Measurements from ENCODE around the gene ELL. TPM values are rescaled to one million over a fixed set of nuclear protein-coding genes. Genes with fewer than 3 reads are reported as not detected.

Gene ELL
- total RNA-seq, 1 experiment from 2014 or later = 14.6 TPM

DNA sequence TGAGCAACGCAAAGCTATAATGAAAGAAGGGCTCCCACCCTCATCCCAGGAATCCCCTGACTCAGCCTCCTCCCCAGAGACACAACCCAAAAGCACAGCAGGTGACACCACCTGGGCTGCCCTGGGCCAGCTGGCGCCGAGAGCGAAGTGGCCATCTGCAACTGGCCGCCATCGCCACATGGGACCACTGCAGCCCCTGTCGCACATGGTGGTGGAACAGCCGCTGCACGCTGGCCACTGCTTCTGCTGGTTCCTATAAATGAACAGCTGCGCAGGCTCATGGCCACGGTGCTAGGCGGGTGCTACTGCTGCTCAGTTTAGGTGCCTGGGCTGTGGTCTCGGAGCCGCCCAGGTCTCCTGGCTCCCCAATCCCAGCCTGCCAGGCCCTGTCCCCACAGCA, 72.3 kb downstream of the ELL start:
- no peak for DNase-seq (ENCODE audit: low read depth)

DNA sequence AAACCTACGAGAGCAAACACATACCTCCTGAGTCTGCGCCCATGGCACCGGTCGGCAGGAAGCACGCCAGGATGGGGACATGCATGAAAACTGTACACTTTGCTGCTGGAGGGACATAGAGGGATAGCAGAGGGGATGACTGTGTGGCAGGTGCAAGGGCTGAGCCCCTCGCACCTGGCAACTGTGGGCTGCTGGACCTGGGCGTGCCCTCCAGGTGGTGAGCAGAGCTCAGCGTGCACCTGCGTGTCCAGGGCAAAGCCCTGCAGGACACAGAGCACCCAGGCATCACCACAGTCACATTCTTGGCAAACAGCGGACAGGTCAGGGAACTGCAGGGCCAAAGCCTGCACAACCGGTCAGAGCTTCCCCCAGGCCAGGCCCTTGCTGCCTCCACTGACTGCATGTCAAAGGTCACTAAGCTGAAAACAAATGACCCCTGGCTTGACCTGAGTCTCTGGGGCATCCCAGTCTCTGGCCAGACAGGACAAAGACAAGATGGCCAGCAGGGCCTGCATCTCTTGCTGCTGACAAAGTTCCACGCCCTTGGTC, 75.0 kb downstream of the ELL start:
- DNase-seq (ENCODE audit: low read depth) = no peak

DNA sequence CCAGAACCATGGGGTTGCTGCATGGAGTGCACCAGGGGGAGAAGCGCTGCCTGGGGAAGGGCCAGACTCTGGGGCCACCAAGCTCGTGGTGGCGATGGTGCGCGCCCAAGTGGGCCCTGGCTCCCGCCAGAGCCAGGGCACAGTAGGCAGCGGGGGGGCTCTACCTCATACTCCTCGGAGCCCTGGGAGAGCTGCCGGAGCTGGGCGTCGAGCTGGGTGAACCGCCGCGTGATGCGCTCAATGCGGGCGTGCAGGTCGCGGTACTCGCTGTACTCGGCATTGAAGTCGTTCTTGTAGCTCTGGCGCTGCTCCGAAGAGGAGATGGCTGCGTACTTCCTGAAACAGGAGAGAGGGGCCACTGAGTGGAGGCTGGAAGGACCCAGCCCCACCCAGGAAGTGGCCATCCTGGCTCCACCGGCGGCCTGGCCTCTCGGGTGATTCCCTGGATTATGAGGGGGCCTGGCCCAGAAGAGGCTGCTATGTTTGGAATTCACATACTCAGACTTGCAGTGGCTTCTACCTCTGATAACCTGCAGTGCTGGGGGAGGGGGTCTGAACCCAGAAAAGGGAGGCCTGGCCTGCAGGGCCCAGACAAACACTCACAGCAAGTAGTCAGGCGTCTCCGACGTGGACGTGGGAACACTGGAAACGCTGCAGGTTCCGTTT, 75.6 kb downstream of the ELL start:
- DNase-seq (ENCODE audit: low read depth) = no peak

DNA sequence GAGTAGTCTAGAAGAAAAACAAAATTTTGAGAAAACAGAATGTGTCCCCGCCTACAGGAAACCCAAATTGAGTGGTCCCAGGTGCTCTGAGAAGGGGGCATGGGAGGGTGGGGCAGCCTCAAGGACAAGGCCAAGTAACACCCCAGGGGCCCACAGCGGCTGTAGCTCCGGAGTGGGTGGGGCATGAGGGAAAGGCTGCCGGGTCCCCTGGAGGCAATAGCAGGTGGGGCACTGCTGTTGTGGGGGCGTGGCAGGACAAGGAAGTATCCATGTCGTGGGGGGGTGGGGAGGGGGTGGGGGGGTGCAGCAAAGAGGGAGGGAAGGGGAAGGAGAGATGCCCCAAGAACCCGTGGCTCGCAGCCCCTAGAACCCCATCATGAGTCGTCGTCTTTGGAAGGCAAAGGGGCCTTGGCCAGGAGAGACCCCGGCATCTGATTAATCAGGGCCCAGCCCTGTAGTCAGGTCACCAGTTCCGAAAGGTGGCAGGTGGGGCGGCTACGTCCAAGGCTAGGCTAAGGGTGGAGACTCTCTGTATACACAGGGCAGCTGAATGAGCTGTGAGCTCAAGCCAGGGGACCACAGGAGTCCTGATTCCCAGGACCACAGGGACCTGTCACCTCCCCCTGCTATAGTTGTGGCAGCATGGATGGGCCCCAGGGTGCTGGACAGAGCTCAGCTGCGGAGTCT, 76.5 kb downstream of the ELL start:
- no peak for DNase-seq (ENCODE audit: low read depth)

DNA sequence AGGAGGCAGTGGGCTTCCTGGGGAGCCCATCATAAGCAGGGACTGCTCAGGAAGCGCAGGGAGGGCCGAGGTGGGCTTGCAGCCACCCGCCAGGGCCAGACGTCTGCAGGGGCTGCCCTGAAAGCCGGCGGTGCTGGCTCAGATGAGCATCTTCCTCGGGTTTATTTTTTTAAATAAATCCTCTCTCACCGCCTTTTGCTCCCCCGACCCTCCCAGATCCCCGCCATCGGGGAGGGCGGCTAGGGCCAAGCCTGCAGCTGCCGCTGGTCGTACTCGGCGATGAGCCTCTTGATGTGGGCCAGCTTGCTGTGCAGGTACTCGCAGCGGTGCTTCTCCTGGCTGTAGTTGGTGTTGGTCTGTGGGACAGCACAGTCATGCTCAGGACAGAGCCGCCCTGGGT, 77.4 kb downstream of the ELL start:
- no peak for DNase-seq (ENCODE audit: low read depth)

DNA sequence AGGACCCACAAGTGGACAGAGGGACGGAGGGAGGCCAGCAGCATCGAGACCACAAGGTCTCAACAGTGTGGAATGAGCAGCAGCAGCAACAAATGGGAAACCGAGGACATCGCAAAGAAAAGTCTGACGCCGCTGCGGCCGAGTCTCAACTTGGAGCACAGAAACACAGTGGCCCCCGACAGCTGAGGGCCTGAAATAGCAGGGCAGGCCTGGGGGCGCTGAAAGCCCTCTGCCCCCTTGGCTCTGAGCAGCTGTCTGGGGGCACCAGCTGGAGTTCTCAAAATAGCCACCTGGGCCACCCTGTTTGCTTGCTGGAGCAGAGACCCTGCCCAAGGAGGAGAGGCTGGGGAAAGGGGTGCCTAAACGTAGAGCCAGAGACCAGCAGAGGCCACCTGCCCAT, 78.0 kb downstream of the ELL start:
- no peak for DNase-seq (ENCODE audit: low read depth)

DNA sequence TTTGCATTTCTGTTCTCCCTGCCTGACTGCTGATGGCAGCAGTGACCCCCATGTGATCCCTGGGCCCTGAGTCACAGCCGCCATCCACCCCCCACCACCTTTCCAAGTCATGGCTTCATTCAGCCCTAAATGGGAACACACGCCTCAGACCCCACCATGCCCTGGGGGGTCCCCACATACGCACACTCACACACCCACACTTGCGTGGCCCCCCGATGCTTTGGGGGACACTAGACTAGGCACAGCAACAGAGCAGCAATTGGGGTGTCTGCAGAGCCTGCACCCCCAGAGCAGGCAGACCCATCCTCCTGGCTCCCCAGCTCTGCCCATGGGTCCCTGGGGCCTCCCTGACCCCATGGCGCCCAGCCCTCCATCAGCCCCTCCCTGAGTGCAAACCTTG, 78.5 kb downstream of the ELL start:
- DNase-seq (ENCODE audit: low read depth) = no peak

DNA sequence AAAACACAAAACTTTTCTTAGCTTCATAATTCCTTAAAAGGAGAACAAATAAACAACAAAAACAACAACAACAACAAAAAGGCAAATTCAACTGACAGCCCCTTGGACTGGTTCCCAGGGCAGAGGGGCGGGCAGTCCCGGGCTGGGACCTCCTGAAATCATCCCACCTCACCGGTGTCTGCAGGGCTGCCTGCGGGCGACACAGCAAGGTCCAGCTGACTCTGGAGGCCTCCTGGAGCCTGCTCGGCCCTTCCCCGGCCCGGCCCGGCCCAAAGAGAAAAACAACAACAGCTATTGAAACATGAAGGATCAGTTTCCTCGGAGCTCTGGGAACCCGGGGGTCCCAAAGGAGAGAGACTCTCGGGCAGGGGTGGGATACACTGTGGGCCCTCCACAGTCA, 78.9 kb downstream of the ELL start:
- no peak for DNase-seq (ENCODE audit: low read depth)

DNA sequence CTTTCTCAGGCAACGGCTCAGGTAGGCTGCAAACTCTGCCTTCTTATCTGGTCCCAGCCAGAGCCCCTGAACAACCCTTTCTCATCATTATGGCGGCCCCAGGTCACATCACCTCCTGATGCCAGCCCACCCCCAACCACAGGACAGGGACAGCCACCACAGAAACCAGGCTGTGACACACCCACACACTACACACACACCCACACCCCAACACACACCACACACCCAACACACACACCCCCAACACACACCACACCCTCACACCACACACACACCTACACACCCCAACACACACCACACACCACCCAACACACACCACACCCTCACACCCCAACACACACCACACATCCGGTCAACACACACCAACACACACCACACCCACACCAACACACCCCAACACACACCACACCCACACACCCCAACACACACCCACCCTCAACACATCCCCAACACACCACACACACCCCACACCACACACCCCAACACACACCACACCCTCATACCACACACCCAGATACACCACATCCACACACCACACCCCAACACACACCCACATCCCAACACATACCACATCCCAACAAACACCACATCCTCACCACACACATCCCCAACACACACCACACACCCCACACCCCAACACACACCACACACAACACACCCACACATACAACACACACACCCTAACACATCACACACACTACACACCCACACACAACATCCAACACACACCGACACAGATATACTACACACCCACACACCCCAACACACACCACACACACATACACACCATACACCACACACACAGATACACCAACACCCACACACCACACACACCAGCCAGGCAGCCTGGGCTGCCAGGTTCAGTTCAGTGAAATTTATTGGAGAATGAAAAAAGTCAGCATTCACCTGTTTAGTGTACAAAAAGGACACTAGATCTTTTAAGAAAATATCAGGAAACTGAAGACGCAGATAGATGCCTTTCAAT, 79.8 kb downstream of the ELL start:
- no peak for DNase-seq (ENCODE audit: low read depth)

DNA sequence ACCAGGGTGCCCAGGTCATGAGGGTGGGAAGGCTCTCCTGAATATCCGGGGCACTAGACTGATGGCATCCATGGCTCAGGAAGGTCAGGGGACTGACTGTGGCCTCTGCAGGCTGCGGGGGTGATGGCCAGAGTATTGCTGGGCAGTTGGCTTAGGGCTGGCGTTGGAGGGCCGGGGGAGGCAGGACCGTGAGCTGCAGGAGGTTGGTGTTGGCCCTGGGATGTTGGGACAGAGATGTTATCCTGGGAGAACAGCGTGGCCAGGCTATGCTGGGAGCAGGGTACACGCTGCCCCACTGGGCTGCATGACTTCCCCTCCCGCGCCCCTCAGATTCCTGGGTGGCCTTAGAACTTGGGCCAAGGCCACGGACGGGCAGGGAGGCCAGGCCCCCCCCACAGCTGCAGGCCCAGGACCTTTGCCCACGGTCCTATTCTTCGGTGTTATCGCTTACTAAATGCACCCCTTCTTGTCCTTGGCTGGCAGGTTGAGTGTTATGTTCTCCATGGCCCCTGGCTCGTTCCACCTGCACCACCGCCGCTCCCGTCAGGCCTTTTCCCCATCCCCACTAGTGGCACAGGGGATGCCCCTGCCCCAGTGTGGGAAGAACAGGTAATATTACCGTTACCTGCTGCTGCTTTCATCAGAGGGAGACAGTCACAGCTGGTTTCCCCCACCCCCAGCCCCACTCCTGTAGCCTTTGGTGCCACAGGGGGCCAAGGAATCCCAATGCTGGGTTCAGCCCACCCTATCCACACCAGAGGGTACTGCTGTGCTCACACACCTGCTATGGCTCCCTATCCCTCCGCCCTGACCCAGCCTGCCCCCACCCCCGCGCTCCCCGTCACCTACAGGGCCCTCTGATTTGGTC, 80.7 kb downstream of the ELL start:
- DNase-seq (ENCODE audit: low read depth) = no peak

DNA sequence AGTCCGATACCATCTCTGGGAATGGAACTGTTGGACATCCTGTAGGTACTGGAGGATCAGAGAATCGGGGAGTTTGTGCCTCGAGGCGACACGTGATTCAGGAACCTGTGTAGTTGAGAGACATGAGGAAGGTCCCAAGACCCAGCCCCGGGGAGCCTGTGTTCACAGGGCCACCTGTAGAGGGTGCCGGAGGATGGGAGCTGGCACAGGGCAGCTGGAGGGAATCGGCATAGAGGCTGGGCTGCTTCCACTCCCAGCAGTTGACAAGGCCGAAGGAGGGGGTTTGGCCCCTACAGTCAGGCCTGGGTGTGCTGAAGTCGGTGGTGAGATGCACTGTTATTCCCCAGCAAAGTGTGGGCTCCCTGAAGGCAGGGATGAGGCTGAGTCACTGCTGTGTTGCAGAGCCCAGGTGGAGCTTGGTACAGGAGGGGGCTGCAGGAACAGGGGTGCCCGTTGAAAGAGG, 81.4 kb downstream of the ELL start:
- peak; percentile 33 for DNase-seq (ENCODE audit: low read depth)

DNA sequence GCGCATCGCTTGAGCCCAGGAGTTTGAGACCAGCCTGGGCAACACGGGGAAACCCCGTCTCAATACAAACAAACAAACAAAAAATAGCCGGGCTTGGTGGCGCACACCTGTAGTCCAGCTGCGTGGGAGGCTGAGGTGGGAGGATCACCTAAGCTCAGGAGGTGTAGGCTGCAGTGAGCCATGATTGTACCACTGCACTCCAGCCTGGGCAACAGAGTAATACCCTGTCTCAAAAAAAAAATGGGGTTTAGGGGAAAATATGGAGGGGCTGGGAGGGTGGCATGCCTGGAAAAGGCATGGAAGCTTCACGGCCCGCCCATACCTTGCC, 82.0 kb downstream of the ELL start:
- no peak for DNase-seq (ENCODE audit: low read depth)

DNA sequence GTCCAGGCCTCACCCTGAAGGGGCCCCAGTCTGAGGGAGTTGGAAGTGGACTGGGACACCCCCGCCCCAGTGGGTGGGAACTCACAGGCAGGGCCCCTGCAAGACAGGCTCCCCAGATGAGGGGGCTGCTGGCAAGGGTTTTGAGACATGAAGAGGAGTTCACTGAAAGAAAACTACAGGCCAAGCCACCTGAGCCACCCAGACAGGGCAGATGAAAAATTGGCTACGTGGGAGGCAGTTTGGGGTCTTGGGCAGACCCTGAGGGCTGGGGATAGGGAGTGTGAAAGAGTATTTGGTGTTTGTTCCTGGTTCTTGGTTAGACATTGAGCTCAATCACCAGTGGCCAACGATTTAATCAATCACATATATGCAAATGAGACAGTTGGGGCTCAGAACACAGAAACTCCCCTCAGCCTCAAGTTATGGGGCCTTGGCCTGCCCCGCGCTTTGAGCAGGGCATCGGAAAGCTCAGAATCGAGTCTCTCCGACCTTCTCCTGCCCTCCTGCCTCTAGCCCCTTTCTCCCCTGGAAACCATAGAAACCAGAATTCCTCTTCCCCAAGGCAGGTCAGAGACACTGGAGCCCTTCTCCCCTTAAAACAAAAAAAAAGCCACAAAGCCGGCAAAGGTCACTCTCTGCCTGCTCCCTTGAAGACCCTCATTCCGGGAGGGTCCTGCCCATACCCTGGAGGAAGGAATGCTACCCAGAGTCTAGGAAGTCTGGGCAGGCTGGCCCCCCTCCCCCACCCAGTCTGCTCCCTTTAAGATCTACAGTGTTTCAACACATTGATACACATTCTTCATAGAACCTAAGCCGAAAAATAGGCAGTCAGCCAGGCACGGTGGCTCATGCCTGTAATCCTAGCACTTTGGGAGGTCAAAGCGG, 82.6 kb downstream of the ELL start:
- no peak for DNase-seq (ENCODE audit: low read depth)

DNA sequence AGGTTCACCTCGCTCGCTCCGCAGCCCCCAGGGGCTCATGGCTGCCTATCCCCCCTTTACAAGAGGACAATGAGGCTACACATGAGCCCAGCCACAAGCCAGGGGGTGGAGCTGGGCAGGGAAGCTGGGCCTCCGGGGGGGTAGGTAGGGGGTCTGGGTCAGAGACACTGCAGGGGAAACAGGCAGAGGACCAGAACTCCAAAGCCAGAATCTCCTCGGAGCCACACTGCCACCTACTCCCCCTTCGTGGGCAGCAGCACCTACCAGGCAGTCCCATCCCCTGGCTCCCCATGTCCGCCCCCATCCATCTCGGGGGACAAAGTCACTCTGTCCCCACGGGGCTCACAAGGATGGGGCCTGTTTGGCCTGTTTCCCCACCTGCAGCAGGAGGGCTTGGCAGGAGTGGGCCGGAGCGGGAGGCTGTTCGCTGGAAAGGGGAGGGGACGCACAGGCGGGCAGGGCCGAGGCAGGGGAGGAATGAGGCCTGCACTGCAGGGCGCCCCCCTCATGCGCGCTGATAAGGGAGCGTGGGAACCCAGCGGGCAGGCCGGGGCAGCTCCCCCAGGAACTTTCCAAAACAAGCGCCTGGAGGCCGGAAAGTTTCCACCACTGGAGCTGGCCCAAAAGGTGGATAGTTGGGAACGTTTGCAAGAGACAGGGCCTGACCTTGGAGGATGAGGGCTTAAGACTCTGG, 83.4 kb downstream of the ELL start:
- DNase-seq (ENCODE audit: low read depth) = no peak

DNA sequence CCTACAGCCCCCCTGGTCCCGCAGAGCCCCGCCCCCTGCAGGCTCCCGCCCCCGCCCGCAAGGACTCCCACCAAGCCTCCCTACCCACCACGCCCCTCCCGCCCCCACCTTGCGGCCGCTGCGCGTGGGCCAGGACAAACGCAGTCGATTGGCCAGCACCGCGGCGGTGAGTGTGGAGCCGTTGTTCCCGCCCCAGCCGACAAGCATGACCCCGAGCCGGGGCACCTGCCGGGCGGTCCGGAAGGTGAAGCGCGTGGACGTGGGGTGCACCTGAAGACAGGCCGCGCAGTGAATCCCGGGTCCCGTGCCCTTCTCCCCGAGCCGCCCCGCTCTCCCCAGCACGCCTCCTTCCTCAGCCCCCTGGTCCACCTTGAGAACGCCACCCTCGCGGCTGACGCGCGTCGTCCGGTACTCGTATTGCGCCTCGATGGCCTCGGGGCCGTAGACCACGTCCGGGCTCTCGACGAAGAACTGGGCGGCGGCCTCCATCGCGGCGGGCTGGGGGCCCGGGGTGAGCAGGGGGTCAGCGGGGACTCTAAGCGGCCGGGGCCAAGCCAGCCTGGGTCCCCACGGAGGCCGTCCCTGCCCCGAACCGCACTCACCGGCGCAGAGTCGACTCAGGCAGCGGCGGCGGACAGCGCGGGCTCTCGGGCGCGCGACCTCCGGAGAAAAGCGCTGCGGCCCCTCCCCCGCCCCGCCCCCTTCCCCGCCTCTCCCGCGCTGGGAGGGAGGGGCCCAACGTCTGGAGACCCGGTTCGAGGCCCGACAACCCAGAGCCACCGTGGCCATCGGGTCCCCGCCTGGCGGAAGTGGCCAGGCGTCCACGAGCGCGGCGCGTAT, 84.2 kb downstream of the ELL start, which contains the start of gene ISYNA1:
Gene ISYNA1, minus strand, starts transcription at position 643 of the 840 bp plus-strand sequence. Its CDS starts 154 bp downstream, at position 489.
- no peak for DNase-seq (ENCODE audit: low read depth)

DNA sequence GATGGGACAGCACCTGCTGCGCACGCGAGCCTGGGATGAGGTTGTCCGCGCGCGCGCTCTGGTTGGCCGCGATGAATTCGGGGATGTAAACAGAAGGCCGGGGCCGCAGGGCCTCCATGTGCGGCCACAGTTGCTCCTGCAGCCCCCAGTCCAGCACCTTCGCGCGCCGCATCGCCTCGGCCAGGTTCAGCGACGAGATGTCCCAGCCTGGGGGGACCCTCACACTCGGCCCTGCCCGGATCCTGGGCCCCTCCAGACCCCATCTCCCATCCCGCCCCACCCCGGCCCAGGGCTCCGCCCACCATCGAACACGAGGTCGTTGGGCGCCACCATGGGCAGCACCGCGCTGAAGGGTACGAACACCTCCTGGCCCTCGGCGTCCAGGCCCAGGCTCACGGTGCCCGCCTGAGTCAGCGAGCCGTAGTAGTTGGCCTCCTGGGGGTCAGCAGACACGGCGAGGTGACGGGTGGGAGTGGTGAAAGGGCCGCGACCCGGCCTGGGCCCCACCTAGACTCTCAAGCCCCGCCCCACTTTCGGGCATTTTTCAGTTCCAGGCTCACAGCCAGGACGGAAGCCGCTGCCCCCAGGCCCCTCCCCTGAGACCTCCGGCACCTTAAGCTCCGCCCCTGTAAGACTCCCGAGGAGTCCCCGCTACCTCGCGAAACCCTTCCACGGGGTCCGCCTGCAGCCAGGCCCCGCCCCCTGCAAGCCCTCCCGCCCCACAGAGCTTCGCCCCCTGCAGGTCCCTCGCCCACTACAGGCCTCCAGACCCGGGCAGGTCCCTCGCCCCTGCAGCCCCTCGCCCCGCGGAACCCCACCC, 85.0 kb downstream of the ELL start:
- DNase-seq (ENCODE audit: low read depth) = no peak
